Retina (tissue), 1 donor: ENCODE data around the gene TPRX2.
"Not testable (repeated sequence)": the region's sequence is repeated elsewhere in the genome, so short reads cannot be mapped to it uniquely, and the experiment has no call there.

ENCODE experiments used
- DNase-seq: peaks from one replicate; pipeline ENCODE4 v3.0.0-alpha.2; 2016

Gene TPRX2

GRCh38 chr19:47863514-47863936 lies 4.5 kb downstream of the TPRX2 start:
- peak; percentile 92 for DNase-seq

DNA sequence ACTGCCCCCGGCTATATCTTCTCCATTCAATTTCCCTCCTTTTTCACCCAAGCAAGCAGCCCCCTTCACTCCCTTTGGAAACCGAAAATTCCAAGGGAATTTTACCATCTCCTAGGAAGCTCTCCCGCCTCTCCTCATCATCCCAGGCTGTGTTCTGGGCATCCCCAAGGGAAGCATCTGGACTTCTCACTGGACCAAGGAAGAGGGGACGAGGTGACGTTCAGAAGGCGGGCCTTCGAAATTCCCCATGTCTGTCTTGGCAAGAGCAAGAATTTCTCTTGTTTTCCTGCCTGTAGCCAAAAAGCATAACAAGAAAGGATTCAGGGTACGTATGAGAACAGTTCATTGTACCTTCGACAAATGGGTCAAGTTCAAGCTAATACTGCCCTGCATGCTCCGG lies 6.1 kb downstream of the TPRX2 start:
- DNase-seq, result no peak

DNA sequence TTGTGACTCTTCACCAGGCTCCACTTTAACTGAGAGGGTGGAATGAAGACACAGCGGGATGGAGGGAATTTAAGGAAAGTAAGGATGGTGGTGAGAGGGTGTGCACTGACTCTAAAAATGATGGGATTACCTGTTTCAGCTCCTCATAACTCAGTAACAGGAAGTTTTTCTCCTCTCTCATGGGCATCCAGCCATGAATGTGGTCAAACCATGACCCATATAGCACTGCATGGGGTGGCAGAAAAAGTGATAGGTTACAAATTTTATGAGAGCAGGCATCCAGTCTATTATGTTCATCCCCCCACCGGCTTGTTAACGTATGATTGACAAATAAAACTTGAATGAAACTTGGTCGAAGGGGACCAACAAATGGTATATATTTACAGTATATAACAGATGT lies 19.9 kb downstream of the TPRX2 start:
- no peak for DNase-seq

- not testable (repeated sequence) for DNase-seq
Observed at GRCh38 chr19:47879385-47879784, 20.4 kb downstream of the TPRX2 start.

- no peak for DNase-seq
Observed at GRCh38 chr19:47881757-47882156, 22.7 kb downstream of the TPRX2 start.

GRCh38 chr19:47882890-47883289 lies 23.9 kb downstream of the TPRX2 start:
- no peak for DNase-seq

DNA sequence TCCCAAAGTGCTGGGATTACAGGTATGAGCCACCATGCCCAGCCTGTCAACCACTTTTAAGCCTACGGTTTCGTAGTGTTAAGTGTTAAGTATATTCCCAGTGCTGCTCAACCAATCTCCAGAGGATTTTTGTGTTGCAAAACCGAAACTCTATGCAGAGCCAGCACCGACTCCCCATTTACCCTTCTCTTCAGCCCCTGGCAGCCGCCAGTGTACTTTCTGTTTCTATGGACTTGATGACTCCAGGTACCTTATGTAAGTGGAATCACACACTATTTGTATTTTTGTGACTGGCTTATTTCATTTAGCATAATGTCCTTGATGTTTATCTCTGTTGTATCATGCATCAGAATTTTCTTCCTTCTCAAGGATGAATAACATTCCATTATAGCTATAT lies 26.0 kb downstream of the TPRX2 start:
- DNase-seq, result no peak

- no peak for DNase-seq
Observed at GRCh38 chr19:47886010-47886559, 27.1 kb downstream of the TPRX2 start, which contains the start of gene SULT2A1. Gene SULT2A1, minus strand, starts transcription at chr19:47886315. Its CDS starts 58 bp downstream, at chr19:47886257.

GRCh38 chr19:47890865-47891621 lies 32.0 kb downstream of the TPRX2 start:
- DNase-seq, result no peak

- DNase-seq, result no peak
Observed at GRCh38 chr19:47891622-47891922, 32.5 kb downstream of the TPRX2 start.

GRCh38 chr19:47891923-47892666 lies 33.1 kb downstream of the TPRX2 start:
- DNase-seq, result no peak

GRCh38 chr19:47895165-47895782 lies 36.2 kb downstream of the TPRX2 start:
- DNase-seq, result no peak

- DNase-seq, result no peak
Observed at GRCh38 chr19:47896019-47896418, 37.0 kb downstream of the TPRX2 start.

- no peak for DNase-seq
Observed at GRCh38 chr19:47896773-47897172, 37.7 kb downstream of the TPRX2 start.

GRCh38 chr19:47897861-47898260 lies 38.8 kb downstream of the TPRX2 start:
- no peak for DNase-seq

- no peak for DNase-seq
Observed at GRCh38 chr19:47899335-47899734, 40.3 kb downstream of the TPRX2 start.

- no peak for DNase-seq
Observed at GRCh38 chr19:47901370-47901769, 42.3 kb downstream of the TPRX2 start.

DNA sequence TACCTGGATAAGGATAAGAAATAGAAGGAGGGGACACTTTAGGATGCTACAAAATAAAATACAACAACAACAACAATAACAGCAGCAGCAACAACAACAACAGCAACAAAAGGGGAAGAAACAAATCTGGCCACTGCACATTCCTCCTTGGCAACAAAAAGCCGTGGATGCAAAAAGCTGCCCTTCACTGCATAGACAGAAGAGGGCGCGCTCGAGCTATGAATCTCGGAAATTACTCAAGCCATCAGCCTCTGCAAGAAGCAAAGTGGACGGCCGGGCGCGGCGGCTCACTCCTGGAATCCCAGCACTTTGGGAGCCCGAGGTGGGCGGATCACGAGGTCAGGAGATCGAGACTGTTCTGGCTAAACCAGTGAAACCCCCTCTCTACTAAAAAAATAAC lies 50.3 kb downstream of the TPRX2 start:
- not testable (repeated sequence) for DNase-seq

- DNase-seq, result not testable (repeated sequence)
Observed at GRCh38 chr19:47910191-47910590, 51.2 kb downstream of the TPRX2 start.
